Measurements from ENCODE around the gene NCOA6. TPM values are rescaled to one million over a fixed set of nuclear protein-coding genes. Genes with fewer than 3 reads are reported as not detected.

NCOA6 gene
- total RNA-seq, 1 donor from 2014 or later, result 79.5 TPM

DNA sequence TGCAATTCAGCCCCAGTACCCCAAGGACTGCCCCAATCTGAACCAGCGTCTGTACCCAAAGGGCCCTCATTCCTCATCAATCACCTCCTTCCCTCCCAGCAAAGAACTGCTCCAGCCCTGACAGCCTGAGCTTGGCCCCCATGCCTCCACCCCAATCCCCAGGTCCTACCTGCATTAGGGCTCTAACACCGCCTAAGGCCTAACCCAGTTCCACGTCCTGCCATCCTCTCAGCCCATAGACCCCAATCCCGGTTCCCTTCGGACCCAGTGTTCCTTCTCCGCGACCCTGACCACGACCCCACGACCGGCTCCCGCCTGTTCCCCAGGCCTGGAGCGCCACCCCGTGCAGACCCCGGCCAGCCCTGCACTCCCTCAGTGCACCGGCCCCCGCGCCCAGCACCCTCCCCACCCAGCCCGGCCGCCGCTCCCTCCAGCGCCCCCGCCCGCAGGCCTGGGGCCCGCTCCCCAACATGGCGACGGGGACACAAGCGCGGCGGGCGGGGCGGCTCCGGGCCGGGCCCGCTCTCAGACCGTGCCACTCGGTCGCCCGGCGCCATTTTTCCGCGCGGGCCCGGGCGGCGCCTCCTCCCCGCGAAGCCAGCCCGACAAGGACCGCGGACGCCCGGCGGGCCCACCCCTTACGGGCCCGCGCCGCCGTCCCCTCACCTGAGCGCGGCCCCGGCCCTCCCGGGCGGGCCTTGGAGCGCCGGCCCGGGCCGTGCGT is 483 bp downstream of the NCOA6 start:
- DNase-seq (ENCODE audit: low read depth, low spot score), result peak; percentile 59
- Mint-ChIP-seq H3K9me3 (no peaks in the 10 kb centered on the region), H3K27me3 (ENCODE audit: low read depth) (peaks cover 2% of the 10 kb centered on the region), H3K36me3 (ENCODE audit: low read depth) (peaks cover 7% of the 10 kb centered on the region), H3K27ac (ENCODE audit: unreplicated experiment) (peak overlapping the region; percentile 99), H3K4me1 (peaks cover 39% of the 10 kb centered on the region), H3K4me3 (peak overlapping the region; percentile 99)
- TF ChIP-seq, protein P1, sequence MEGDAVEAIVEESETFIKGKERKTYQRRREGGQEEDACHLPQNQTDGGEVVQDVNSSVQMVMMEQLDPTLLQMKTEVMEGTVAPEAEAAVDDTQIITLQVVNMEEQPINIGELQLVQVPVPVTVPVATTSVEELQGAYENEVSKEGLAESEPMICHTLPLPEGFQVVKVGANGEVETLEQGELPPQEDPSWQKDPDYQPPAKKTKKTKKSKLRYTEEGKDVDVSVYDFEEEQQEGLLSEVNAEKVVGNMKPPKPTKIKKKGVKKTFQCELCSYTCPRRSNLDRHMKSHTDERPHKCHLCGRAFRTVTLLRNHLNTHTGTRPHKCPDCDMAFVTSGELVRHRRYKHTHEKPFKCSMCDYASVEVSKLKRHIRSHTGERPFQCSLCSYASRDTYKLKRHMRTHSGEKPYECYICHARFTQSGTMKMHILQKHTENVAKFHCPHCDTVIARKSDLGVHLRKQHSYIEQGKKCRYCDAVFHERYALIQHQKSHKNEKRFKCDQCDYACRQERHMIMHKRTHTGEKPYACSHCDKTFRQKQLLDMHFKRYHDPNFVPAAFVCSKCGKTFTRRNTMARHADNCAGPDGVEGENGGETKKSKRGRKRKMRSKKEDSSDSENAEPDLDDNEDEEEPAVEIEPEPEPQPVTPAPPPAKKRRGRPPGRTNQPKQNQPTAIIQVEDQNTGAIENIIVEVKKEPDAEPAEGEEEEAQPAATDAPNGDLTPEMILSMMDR (conservative IDR thresholded peaks at IDR 0.05), result peak; percentile 27

DNA sequence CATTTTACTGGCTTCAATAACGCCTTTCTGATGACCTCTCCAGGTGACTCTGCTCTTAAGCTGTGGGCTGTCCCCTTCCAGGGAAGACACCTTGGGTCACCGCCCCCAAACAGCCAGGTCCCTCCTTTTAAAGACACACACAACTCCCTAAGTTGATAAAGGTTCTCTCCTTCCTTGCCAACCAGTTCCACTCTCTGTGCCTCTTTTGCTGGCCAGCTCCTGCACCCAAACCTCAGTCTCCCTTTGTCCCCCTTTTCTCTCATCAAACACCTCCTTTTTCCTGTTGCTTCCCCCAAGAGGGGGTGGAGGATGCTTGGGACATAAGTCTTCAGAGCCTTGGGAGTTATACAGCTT is 1.0 kb downstream of the NCOA6 start:
- peaks cover 39% of the 10 kb centered on the region for H3K4me1 Mint-ChIP-seq
- peak; percentile 28 for DNase-seq (ENCODE audit: low read depth, low spot score)
- H3K27me3 Mint-ChIP-seq (ENCODE audit: low read depth), result no peaks in the 10 kb centered on the region
- H3K9me3 Mint-ChIP-seq, result no peaks in the 10 kb centered on the region
- peak overlapping the region; percentile 99 for H3K27ac Mint-ChIP-seq (ENCODE audit: unreplicated experiment)
- TF ChIP-seq, protein P1 (conservative IDR thresholded peaks at IDR 0.05), result no peak
- peaks cover 7% of the 10 kb centered on the region for H3K36me3 Mint-ChIP-seq (ENCODE audit: low read depth)
- peak overlapping the region; percentile 99 for H3K4me3 Mint-ChIP-seq

DNA sequence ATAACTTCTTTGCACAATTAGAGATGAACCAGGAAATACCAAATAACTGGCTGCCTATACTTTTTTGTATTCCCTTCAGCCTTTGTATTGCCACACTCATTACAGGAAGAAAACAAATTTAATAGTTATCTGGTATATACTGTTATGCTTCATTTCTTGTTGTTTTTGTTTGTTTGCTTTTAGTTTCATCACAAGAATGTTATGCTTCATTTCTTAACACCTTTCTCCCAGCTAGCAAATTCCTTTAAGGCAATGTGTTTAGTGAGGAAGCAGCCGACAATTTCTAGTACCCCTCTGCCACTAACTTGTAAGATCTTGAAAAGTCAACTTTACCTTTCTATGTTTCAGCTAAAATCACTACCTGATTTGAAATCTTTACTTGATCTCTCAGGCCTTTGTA is 1.4 kb downstream of the NCOA6 start:
- peak overlapping the region; percentile 99 for H3K27ac Mint-ChIP-seq (ENCODE audit: unreplicated experiment)
- TF ChIP-seq, protein P1 (conservative IDR thresholded peaks at IDR 0.05), result no peak
- no peak for DNase-seq (ENCODE audit: low read depth, low spot score)
- H3K36me3 Mint-ChIP-seq (ENCODE audit: low read depth), result peaks cover 7% of the 10 kb centered on the region
- H3K4me1 Mint-ChIP-seq, result peaks cover 39% of the 10 kb centered on the region
- peak overlapping the region; percentile 99 for H3K4me3 Mint-ChIP-seq
- no peaks in the 10 kb centered on the region for H3K27me3 Mint-ChIP-seq (ENCODE audit: low read depth)
- H3K9me3 Mint-ChIP-seq, result no peaks in the 10 kb centered on the region

DNA sequence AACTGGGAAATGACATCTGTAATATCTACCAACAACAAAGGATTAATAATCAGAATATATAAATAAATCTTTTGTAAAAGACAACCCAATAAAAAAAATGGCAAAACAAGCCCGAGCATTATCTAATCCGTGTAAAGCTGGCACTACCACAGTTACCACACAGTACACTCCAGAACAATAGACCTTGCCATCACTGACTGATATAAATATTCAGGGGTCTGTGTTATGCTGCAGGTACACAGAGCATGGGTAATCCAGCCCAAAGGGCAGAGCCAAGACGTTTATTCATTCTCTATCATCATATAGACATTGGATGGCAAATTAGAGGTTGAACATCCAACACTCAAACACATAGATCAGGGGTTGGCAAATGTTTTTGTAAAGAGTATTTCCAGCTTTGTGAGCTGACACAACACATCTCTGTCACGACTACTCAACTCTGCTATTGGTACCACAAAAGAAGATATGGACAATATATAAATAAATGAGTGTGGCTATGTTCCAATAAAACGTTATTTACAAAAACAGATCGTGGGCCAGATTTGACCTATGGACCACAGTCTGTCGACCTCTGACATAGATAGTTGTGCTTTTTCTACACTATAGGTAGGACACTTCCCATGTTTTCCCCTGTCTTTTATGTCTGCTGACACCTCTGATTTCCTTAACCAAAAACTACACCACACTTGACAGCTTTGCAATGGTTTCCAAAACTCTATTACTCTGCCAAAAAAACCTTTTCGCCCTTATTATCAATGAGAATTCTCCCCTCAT is 4.5 kb downstream of the NCOA6 start:
- DNase-seq (ENCODE audit: low read depth, low spot score), result no peak
- peaks cover 7% of the 10 kb centered on the region for H3K36me3 Mint-ChIP-seq (ENCODE audit: low read depth)
- H3K27ac Mint-ChIP-seq (ENCODE audit: unreplicated experiment), result no peak overlapping the region
- H3K4me1 Mint-ChIP-seq, result peaks cover 54% of the 10 kb centered on the region
- TF ChIP-seq, protein P1 (conservative IDR thresholded peaks at IDR 0.05), result no peak
- no peaks in the 10 kb centered on the region for H3K9me3 Mint-ChIP-seq
- H3K27me3 Mint-ChIP-seq (ENCODE audit: low read depth), result no peaks in the 10 kb centered on the region
- peak overlapping the region; percentile 11 for H3K4me3 Mint-ChIP-seq

DNA sequence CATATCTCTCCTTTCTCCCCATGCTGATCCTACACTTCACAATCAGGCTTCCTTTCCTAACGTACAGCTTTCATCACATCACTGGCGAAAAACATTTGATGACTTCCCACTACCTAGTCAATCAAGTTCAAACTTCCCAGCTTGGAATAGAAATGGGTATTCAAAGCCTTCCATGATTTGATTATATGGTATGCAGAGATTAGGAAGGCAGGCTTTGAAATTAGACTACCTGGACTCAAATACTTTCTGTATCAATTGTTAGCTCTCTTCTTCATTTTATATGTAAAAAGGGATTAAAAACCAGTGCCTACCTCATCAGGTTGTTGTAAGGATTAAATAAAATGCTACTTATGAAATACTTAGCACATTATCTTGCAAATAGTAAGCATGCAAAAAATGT is 7.7 kb downstream of the NCOA6 start:
- H3K27me3 Mint-ChIP-seq (ENCODE audit: low read depth), result no peaks in the 10 kb centered on the region
- H3K9me3 Mint-ChIP-seq, result no peaks in the 10 kb centered on the region
- TF ChIP-seq, protein P1 (conservative IDR thresholded peaks at IDR 0.05), result no peak
- H3K4me1 Mint-ChIP-seq, result peaks cover 41% of the 10 kb centered on the region
- no peak overlapping the region for H3K27ac Mint-ChIP-seq (ENCODE audit: unreplicated experiment)
- no peak overlapping the region for H3K4me3 Mint-ChIP-seq
- DNase-seq (ENCODE audit: low read depth, low spot score), result no peak
- peaks cover 7% of the 10 kb centered on the region for H3K36me3 Mint-ChIP-seq (ENCODE audit: low read depth)
